Activated B cell treated with CpG ODN at 0.5 μM for 24 hours (primary cell): ENCODE data around the gene RUFY3. TPM values are rescaled to one million over a fixed set of nuclear protein-coding genes. Genes with fewer than 3 reads are reported as not detected.
"Not testable (repeated sequence)": the region's sequence is repeated elsewhere in the genome, so short reads cannot be mapped to it uniquely, and the experiment has no call there.

ENCODE experiments used
- ATAC-seq: fragments of 200-7000 bp; cut with Tn5 transposase; one replicate; pipeline ENCODE4 v1.10.0; 2021; ENCODE audit warnings: low read depth, mild to moderate bottlenecking, moderate library complexity
- CTCF ChIA-PET: fragments of 350-600 bp; sonication (Branson Sonifier 250); formaldehyde crosslinking; loops from one replicate; lab custom pipeline; 2021; ENCODE audit warnings: antibody characterized with exemption; lab: Charles Lee
- POLR2A ChIA-PET: fragments of 350-600 bp; sonication (Branson Sonifier 250); formaldehyde crosslinking; loops from one replicate; lab custom pipeline; 2021; ENCODE audit warnings: antibody characterized with exemption; lab: Charles Lee
- DNase-seq: peaks from one replicate; pipeline ENCODE4 v3.0.0; 2022
- H3K27ac Mint-ChIP-seq: one replicate; pipeline ENCODE4 v1.8.0; 2020; ENCODE audit warnings: mixed read lengths
- H3K27me3 Mint-ChIP-seq: one replicate; pipeline ENCODE4 v1.8.0; 2021; ENCODE audit warnings: mixed read lengths
- H3K36me3 Mint-ChIP-seq: one replicate; pipeline ENCODE4 v1.8.0; 2021; ENCODE audit warnings: low read depth, mixed read lengths
- H3K4me1 Mint-ChIP-seq: one replicate; pipeline ENCODE4 v1.8.0; 2021; ENCODE audit warnings: mixed read lengths
- H3K4me3 Mint-ChIP-seq: one replicate; pipeline ENCODE4 v1.8.0; 2020; ENCODE audit warnings: mild to moderate bottlenecking, mixed read lengths
- H3K9me3 Mint-ChIP-seq: one replicate; pipeline ENCODE4 v1.8.0; 2020; ENCODE audit warnings: mixed read lengths
- CTCF ChIP-seq: fragments of 200-600 bp; IDR thresholded peaks from one replicate; pipeline ENCODE4 v1.8.0; 2022; ENCODE audit warnings: antibody characterized with exemption, mild to moderate bottlenecking
- intact Hi-C: fragments of 100-400 bp; cut with micrococcal nuclease; formaldehyde crosslinking; loops from one replicate; pipeline ENCODE4 v1.15.1; 2024
- total RNA-seq: library from RNA; stranded (reverse); gene quantifications from 2 replicates; pipeline ENCODE4 v1.2.3, GENCODE V29; 2022

Gene RUFY3
- total RNA-seq, 1 donor from 2014 or later: 69.4 TPM

GRCh38 chr4:70678383-70678999 is 43.3 kb upstream of the RUFY3 start:
- DNase-seq (no peak), ATAC-seq (no peak)
- H3K27ac Mint-ChIP-seq: peak overlapping the region; percentile 53
- intact Hi-C loops: loop anchor here (1.0 to 2.0 kb wide), 2 partner anchors 9 to 18 kb away; no protein-coding TSS in a partner anchor
- no peaks in the 10 kb centered on the region for H3K36me3 Mint-ChIP-seq
- H3K4me1 Mint-ChIP-seq: peaks cover 56% of the 10 kb centered on the region
- POLR2A ChIA-PET: interaction anchor here (0.7 to 2.9 kb wide), 5 partner anchors 9 to 75 kb away, joined by 3 to 15 read pairs (median 3); no protein-coding TSS in a partner anchor
- no peaks in the 10 kb centered on the region for H3K27me3 Mint-ChIP-seq
- CTCF ChIA-PET: interaction anchor here (0.9 to 2.9 kb wide), 4 partner anchors 13 to 332 kb away, joined by 4 to 10 read pairs (median 4); no protein-coding TSS in a partner anchor
- TF ChIP-seq CTCF: no peak
- H3K9me3 Mint-ChIP-seq: no peaks in the 10 kb centered on the region
- no peak overlapping the region for H3K4me3 Mint-ChIP-seq

GRCh38 chr4:70680934-70681333 is 40.8 kb upstream of the RUFY3 start:
- Mint-ChIP-seq H3K9me3 (no peaks in the 10 kb centered on the region), H3K36me3 (no peaks in the 10 kb centered on the region), H3K27ac (peak overlapping the region; percentile 80), H3K4me3 (peak overlapping the region; percentile 35), H3K4me1 (peaks cover 48% of the 10 kb centered on the region), H3K27me3 (no peaks in the 10 kb centered on the region)
- DNase-seq: no peak
- no peak for TF ChIP-seq CTCF
- POLR2A ChIA-PET: interaction anchor here (0.6 to 1.2 kb wide), 2 partner anchors 8 to 20 kb away, joined by 5 to 10 read pairs; partner anchors contain the start of gene UTP3
- intact Hi-C loops: loop anchor here (1.0 kb wide), 2 partner anchors 7 to 9 kb away; partner anchors contain the start of gene UTP3
- no peak for ATAC-seq
- CTCF ChIA-PET: interaction anchor here (2.9 kb wide), 1 partner anchor 29 kb away, joined by 10 read pairs; no protein-coding TSS in a partner anchor

DNA sequence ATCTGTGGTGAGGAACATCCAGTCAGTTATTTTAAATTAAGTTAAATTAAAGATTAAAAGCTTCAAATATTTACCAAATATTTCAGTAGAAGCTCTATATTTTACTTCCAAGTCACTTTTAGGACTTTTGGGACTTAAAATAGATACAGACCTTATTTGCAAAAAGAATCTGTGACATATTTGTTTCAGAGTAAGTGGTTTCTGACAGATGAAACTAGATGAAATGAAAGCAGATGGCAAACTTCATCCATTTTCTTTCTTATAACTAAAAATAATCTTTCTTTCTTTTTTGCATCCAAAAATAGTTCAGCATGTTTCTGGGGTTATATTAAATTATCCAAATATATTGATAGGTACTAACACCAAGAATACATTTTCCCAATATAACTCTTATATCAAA is 40.1 kb upstream of the RUFY3 start:
- TF ChIP-seq CTCF: no peak
- H3K27me3 Mint-ChIP-seq: no peaks in the 10 kb centered on the region
- DNase-seq (no peak), ATAC-seq (no peak)
- H3K4me1 Mint-ChIP-seq: peaks cover 41% of the 10 kb centered on the region
- CTCF ChIA-PET: no interaction called here
- no peak overlapping the region for H3K27ac Mint-ChIP-seq
- POLR2A ChIA-PET: interaction anchor here (1.5 kb wide), 1 partner anchor 15 kb away, joined by 4 read pairs; no protein-coding TSS in a partner anchor
- intact Hi-C loops: no loop called here
- H3K36me3 Mint-ChIP-seq: no peaks in the 10 kb centered on the region
- no peaks in the 10 kb centered on the region for H3K9me3 Mint-ChIP-seq
- H3K4me3 Mint-ChIP-seq: no peak overlapping the region

GRCh38 chr4:70682142-70682541 is 39.6 kb upstream of the RUFY3 start:
- H3K36me3 Mint-ChIP-seq, DNase-seq, H3K27me3 Mint-ChIP-seq, CTCF ChIA-PET, H3K27ac Mint-ChIP-seq, H3K9me3 Mint-ChIP-seq, H3K4me3 Mint-ChIP-seq, intact Hi-C loops, ATAC-seq: not testable (repeated sequence)
- POLR2A ChIA-PET: interaction anchor here (1.5 kb wide), 1 partner anchor 15 kb away, joined by 4 read pairs; no protein-coding TSS in a partner anchor
- H3K4me1 Mint-ChIP-seq: peaks cover 36% of the 10 kb centered on the region

- Mint-ChIP-seq H3K27me3 (no peaks in the 10 kb centered on the region), H3K4me1 (peaks cover 46% of the 10 kb centered on the region), H3K27ac (peak overlapping the region; percentile 100), H3K36me3 (peaks cover 34% of the 10 kb centered on the region), H3K9me3 (no peaks in the 10 kb centered on the region), H3K4me3 (peak overlapping the region; percentile 99)
- intact Hi-C loops: no loop called here
- POLR2A ChIA-PET: interaction anchor here (0.7 to 2.2 kb wide), 11 partner anchors 9 to 156 kb away, joined by 3 to 12 read pairs (median 4); no protein-coding TSS in a partner anchor
- DNase-seq: no peak
- no peak for ATAC-seq
- TF ChIP-seq CTCF: no peak
- CTCF ChIA-PET: interaction anchor here (0.7 to 6.7 kb wide), 4 partner anchors 18 to 261 kb away, joined by 3 to 48 read pairs (median 4); no protein-coding TSS in a partner anchor
Measured at GRCh38 chr4:70687392-70687791, 34.4 kb upstream of the RUFY3 start.
